Thyroid gland (tissue), 4 donors: Measurements from ENCODE around the gene CREBBP. TPM values are rescaled to one million over a fixed set of nuclear protein-coding genes. Genes with fewer than 3 reads are reported as not detected.

Experiments used
- DNase-seq, 2 donors: peaks; one replicate each; pipeline ENCODE4 v3.0.0-alpha.2; 2019
- H3K27ac ChIP-seq, 3 donors: fragments of 200-600 bp; sonication (generic); 1 replicate in 2 of 3; 2 replicates in 1 of 3; pipeline ENCODE4 v1.5.1; 2016 to 2019; ENCODE audit warnings: mild to moderate bottlenecking in 1 of 3, moderate library complexity in 1 of 3
- H3K27me3 ChIP-seq: fragments of 200-600 bp; sonication (generic); one replicate; pipeline ENCODE4 v1.5.1; 2019
- H3K36me3 ChIP-seq, 2 donors: fragments of 200-600 bp; sonication (generic); one replicate each; pipeline ENCODE4 v1.5.1; 2016 to 2019
- H3K4me1 ChIP-seq, 2 donors: fragments of 200-600 bp; sonication (generic); one replicate each; pipeline ENCODE4 v1.5.1; 2017 to 2019
- H3K4me3 ChIP-seq, 3 donors: fragments of 200-600 bp; sonication (generic); replicated peaks in 1 of 3; 1 replicate in 2 of 3; 2 replicates in 1 of 3; pipeline ENCODE4 v1.5.1; 2016; ENCODE audit warnings: mild to moderate bottlenecking in 1 of 3
- H3K9me3 ChIP-seq: fragments of 200-600 bp; sonication (generic); one replicate; pipeline ENCODE4 v1.5.1; 2017
- POLR2A ChIP-seq, 2 donors: fragments of 450-650 bp; IDR thresholded peaks; one replicate each; pipeline ENCODE4 v1.6.1; 2017; ENCODE audit warnings: antibody characterized with exemption in 2 of 2, mild to moderate bottlenecking in 2 of 2, moderate library complexity in 1 of 2
- WGBS, 2 donors: methylation state at CpG; one replicate each; pipeline ENCODE4 v1.1.5; 2017; 5-methylcytosine and 5-hydroxymethylcytosine counted together
- intact Hi-C: fragments of 100-400 bp; cut with DNase I; formaldehyde crosslinking; loops from one replicate; pipeline ENCODE4 v1.15.1; 2023
- total RNA-seq, 4 donors: library from RNA; depleted of rRNA; stranded (reverse); fragments of >200 nt; gene quantifications; one replicate each; pipeline ENCODE4 v1.2.3, GENCODE V29; 2016
- TF ChIP-seq, protein P1 (sequence below), 6 experiments: fragments of 200-600 bp in 3 of 6; fragments of 450-650 bp in 3 of 6; sonication (generic) in 3 of 6; IDR thresholded peaks; one replicate each; pipeline ENCODE4 v1.5.1; 2016 to 2019; ENCODE audit warnings: antibody characterized with exemption in 6 of 6, mild to moderate bottlenecking in 2 of 6, inconsistent platforms in 1 of 6, moderate library complexity in 1 of 6

The CREBBP gene
- total RNA-seq, 4 donors from 2014 or later = 52.5 to 157 (median 75.9) TPM

- Histone ChIP-seq H3K27ac (no peak overlapping the region), H3K4me3 (no peak overlapping the region), H3K4me1 (no peaks in the 10 kb centered on the region), H3K27me3 (no peaks in the 10 kb centered on the region), H3K36me3 (peaks cover 54 to 59% of the 10 kb centered on the region in 2 donors), H3K9me3 (no peaks in the 10 kb centered on the region)
- intact Hi-C loops = no loop called here
- 95 to 98% methylated on average over 12 of the region's 31 CpGs for WGBS, 2 donors
- no peak for DNase-seq
- TF ChIP-seq, protein P1, sequence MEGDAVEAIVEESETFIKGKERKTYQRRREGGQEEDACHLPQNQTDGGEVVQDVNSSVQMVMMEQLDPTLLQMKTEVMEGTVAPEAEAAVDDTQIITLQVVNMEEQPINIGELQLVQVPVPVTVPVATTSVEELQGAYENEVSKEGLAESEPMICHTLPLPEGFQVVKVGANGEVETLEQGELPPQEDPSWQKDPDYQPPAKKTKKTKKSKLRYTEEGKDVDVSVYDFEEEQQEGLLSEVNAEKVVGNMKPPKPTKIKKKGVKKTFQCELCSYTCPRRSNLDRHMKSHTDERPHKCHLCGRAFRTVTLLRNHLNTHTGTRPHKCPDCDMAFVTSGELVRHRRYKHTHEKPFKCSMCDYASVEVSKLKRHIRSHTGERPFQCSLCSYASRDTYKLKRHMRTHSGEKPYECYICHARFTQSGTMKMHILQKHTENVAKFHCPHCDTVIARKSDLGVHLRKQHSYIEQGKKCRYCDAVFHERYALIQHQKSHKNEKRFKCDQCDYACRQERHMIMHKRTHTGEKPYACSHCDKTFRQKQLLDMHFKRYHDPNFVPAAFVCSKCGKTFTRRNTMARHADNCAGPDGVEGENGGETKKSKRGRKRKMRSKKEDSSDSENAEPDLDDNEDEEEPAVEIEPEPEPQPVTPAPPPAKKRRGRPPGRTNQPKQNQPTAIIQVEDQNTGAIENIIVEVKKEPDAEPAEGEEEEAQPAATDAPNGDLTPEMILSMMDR (IDR thresholded peaks at IDR 0.05) = no peak
- no peak for TF ChIP-seq POLR2A (IDR thresholded peaks at IDR 0.05)
Observed at GRCh38 chr16:3728424-3729160, 151.9 kb downstream of the CREBBP start.

DNA sequence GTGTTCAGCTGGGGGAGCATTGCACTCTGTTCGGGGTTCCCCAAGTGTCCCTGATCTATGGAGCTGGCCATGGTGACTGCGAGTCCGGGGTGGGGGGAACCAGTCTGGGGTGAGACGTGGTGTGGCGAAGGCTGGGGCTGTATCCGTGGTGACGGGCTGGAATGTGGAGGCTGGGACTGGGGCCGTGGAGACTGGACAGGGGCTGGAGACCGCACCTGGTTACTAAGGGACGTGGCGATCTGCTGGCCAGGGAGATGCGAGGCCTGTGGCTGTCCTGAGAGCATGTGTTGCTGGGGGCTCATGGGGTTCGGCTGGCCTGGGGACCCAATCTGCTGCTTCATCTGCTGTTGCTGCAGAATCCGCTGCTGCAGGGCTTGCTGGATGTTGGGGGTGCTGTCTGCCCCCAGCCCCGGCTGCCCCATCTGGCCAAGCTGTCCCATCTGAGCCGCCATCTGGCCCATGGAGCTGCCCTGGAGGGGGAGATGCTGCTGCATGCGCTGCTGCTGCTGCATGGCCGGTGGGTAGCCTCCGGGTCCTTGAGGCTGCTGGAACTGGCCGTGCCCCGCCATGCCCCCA is 152.6 kb downstream of the CREBBP start:
- no peak for DNase-seq
- H3K36me3 ChIP-seq = peaks cover 53 to 56% of the 10 kb centered on the region in 2 donors

GRCh38 chr16:3726021-3726687 is 154.4 kb downstream of the CREBBP start:
- peaks cover 36 to 44% of the 10 kb centered on the region in 2 donors for H3K36me3 ChIP-seq
- no peak for TF ChIP-seq POLR2A (IDR thresholded peaks at IDR 0.05)
- TF ChIP-seq, protein P1 (IDR thresholded peaks at IDR 0.05) = no peak
- WGBS, 2 donors = 92 to 93% methylated on average over 31 to 33 of the region's 33 CpGs
- H3K4me3 ChIP-seq = no peak overlapping the region
- no peaks in the 10 kb centered on the region for H3K4me1 ChIP-seq
- no peaks in the 10 kb centered on the region for H3K9me3 ChIP-seq
- DNase-seq = no peak
- no peaks in the 10 kb centered on the region for H3K27me3 ChIP-seq
- H3K27ac ChIP-seq = no peak overlapping the region
- intact Hi-C loops = no loop called here

More for the DNA sequence above, 152.6 kb downstream of the CREBBP start:
- TF ChIP-seq, protein P1 (IDR thresholded peaks at IDR 0.05) = no peak
- no peak for TF ChIP-seq POLR2A (IDR thresholded peaks at IDR 0.05)
- 94 to 96% methylated on average over 14 to 19 of the region's 21 CpGs for WGBS, 2 donors
- Histone ChIP-seq H3K4me1 (no peaks in the 10 kb centered on the region), H3K9me3 (no peaks in the 10 kb centered on the region), H3K27ac (no peak overlapping the region), H3K27me3 (no peaks in the 10 kb centered on the region), H3K4me3 (no peak overlapping the region)
- intact Hi-C loops = no loop called here

- no peaks in the 10 kb centered on the region for H3K27me3 ChIP-seq
- peaks cover 27 to 35% of the 10 kb centered on the region in 2 donors for H3K36me3 ChIP-seq
- intact Hi-C loops = no loop called here
- TF ChIP-seq, protein P1 (IDR thresholded peaks at IDR 0.05) = no peak
- no peak for TF ChIP-seq POLR2A (IDR thresholded peaks at IDR 0.05)
- no peaks in the 10 kb centered on the region for H3K9me3 ChIP-seq
- H3K4me3 ChIP-seq = no peak overlapping the region
- no peak overlapping the region for H3K27ac ChIP-seq
- 83 to 92% methylated on average over 8 of the region's 8 CpGs for WGBS, 2 donors
- H3K4me1 ChIP-seq = no peaks in the 10 kb centered on the region
- DNase-seq = no peak
Observed at GRCh38 chr16:3725276-3725675, 155.2 kb downstream of the CREBBP start.

- no peak for DNase-seq
- Histone ChIP-seq H3K4me3 (no peak overlapping the region), H3K9me3 (no peaks in the 10 kb centered on the region), H3K27ac (no peak overlapping the region), H3K4me1 (peaks cover 5 to 7% of the 10 kb centered on the region in 2 donors), H3K27me3 (no peaks in the 10 kb centered on the region), H3K36me3 (peaks cover 1 to 7% of the 10 kb centered on the region in 2 donors)
- intact Hi-C loops = no loop called here
- WGBS, 2 donors = 92 to 93% methylated on average over 10 of the region's 10 CpGs
- no peak for TF ChIP-seq POLR2A (IDR thresholded peaks at IDR 0.05)
- TF ChIP-seq, protein P1 (IDR thresholded peaks at IDR 0.05) = no peak
Observed at GRCh38 chr16:3722508-3722907, 158.0 kb downstream of the CREBBP start.
